IMR-90 (cell line): ENCODE results near the gene KCNG4. TPM values are rescaled to one million over a fixed set of nuclear protein-coding genes. Genes with fewer than 3 reads are reported as not detected.

Experiments used
- ATAC-seq: fragments of 200-7000 bp; cut with Tn5 transposase; 2 replicates; pipeline ENCODE4 v1.9.1; 2020; ENCODE audit warnings: low read depth, mild to moderate bottlenecking, moderate library complexity
- BruUV-seq: library from RNA; stranded (reverse); fragments of 400-500 nt; replicated peaks from 2 replicates; lab custom pipeline; 2021; lab: Mats Ljungman, UMichigan
- CTCF ChIA-PET: fragments of 300-600 bp; formaldehyde crosslinking; extraction: SDS; loops from one replicate; lab custom pipeline; 2021; ENCODE audit warnings: antibody characterized with exemption; lab: Yijun Ruan, JAX
- POLR2A ChIA-PET: fragments of 300-600 bp; sonication (Branson Sonifier 250); formaldehyde crosslinking; loops from one replicate; lab custom pipeline; 2022; ENCODE audit warnings: antibody characterized with exemption; ENCODE audit not compliant: unreplicated experiment; lab: Charles Lee
- DNase-seq: peaks from one replicate; pipeline ENCODE4 v3.0.0; 2013
- H2AFZ ChIP-seq: replicated peaks from 2 replicates; pipeline ENCODE3; 2013; ENCODE audit warnings: low read length, mild to moderate bottlenecking; ENCODE audit not compliant: poor library complexity
- H2AK5ac ChIP-seq: 2 replicates; pipeline ENCODE4 v1.6.1; 2013; ENCODE audit warnings: low read depth, low read length, inconsistent platforms
- H2AK9ac ChIP-seq: replicated peaks from 2 replicates; pipeline ENCODE3; 2013; ENCODE audit warnings: mild to moderate bottlenecking, low read depth, low read length, moderate library complexity; ENCODE audit not compliant: poor library complexity
- H2BK120ac ChIP-seq: 2 replicates; pipeline ENCODE4 v1.6.1; 2013; ENCODE audit warnings: low read depth, low read length, inconsistent platforms
- H2BK15ac ChIP-seq: 3 replicates; pipeline ENCODE4 v1.6.1; 2013; ENCODE audit warnings: low read depth, low read length, inconsistent platforms
- H2BK20ac ChIP-seq: 2 replicates; pipeline ENCODE4 v1.6.1; 2013; ENCODE audit warnings: low read depth, mild to moderate bottlenecking, inconsistent platforms, low read length, moderate library complexity
- H2BK5ac ChIP-seq: 2 replicates; pipeline ENCODE4 v1.6.1; 2013; ENCODE audit warnings: mild to moderate bottlenecking, low read depth, low read length, inconsistent platforms; ENCODE audit not compliant: poor library complexity, severe bottlenecking
- H3K14ac ChIP-seq: replicated peaks from 2 replicates; pipeline ENCODE4 v1.6.1; 2013; ENCODE audit warnings: low read depth, low read length, inconsistent platforms
- H3K18ac ChIP-seq: 2 replicates; pipeline ENCODE4 v1.6.1; 2013; ENCODE audit warnings: low read depth, low read length, control low read depth
- H3K23ac ChIP-seq: 2 replicates; pipeline ENCODE4 v1.6.1; 2013; ENCODE audit warnings: low read depth, low read length, inconsistent platforms
- H3K27ac ChIP-seq: 2 replicates; pipeline ENCODE4 v1.5.1; 2013; ENCODE audit warnings: mild to moderate bottlenecking, control low read depth, low read length; ENCODE audit not compliant: insufficient read depth
- H3K27me3 ChIP-seq: 2 replicates; pipeline ENCODE4 v1.6.1; 2013; ENCODE audit warnings: low read length; ENCODE audit not compliant: control insufficient read depth, insufficient read depth
- H3K36me3 ChIP-seq: 2 replicates; pipeline ENCODE4 v1.6.1; 2013; ENCODE audit warnings: low read length, mixed read lengths; ENCODE audit not compliant: control insufficient read depth, insufficient read depth
- H3K4ac ChIP-seq: 2 replicates; pipeline ENCODE4 v1.6.1; 2013; ENCODE audit warnings: low read depth, low read length, inconsistent platforms
- H3K4me1 ChIP-seq: 2 replicates; pipeline ENCODE4 v1.6.1; 2013; ENCODE audit warnings: low read length, mixed read lengths; ENCODE audit not compliant: control insufficient read depth, insufficient read depth
- H3K4me2 ChIP-seq: 2 replicates; pipeline ENCODE4 v1.6.1; 2013; ENCODE audit warnings: low read depth, mild to moderate bottlenecking, control low read depth, low read length, moderate library complexity
- H3K4me3 ChIP-seq: 2 replicates; pipeline ENCODE4 v1.5.1; 2013; ENCODE audit warnings: low read depth, mild to moderate bottlenecking, control low read depth, low read length, moderate library complexity; ENCODE audit not compliant: insufficient read depth
- H3K56ac ChIP-seq: 2 replicates; pipeline ENCODE4 v1.6.1; 2013; ENCODE audit warnings: low read length, inconsistent platforms; ENCODE audit not compliant: insufficient read depth; ENCODE audit errors: extremely low read depth
- H3K79me1 ChIP-seq, 2 experiments: 2 replicates each; pipeline ENCODE4 v1.6.1; 2013; ENCODE audit warnings: low read length in 2 of 2, inconsistent platforms in 1 of 2, low read depth in 1 of 2
- H3K9ac ChIP-seq: 2 replicates; pipeline ENCODE4 v1.6.1; 2013; ENCODE audit warnings: low read depth, low read length, control low read depth
- H3K9me1 ChIP-seq: 2 replicates; pipeline ENCODE4 v1.6.1; 2013; ENCODE audit warnings: low read length, inconsistent platforms; ENCODE audit not compliant: insufficient read depth
- H3K9me3 ChIP-seq: 2 replicates; pipeline ENCODE4 v1.6.1; 2013; ENCODE audit warnings: low read length; ENCODE audit not compliant: control insufficient read depth, insufficient read depth
- H4K20me1 ChIP-seq: 2 replicates; pipeline ENCODE4 v1.6.1; 2013; ENCODE audit warnings: low read length, inconsistent platforms; ENCODE audit not compliant: insufficient read depth
- H4K5ac ChIP-seq: 2 replicates; pipeline ENCODE4 v1.6.1; 2013; ENCODE audit warnings: mild to moderate bottlenecking, low read depth, low read length, control low read depth
- H4K8ac ChIP-seq, 2 experiments: 2 replicates each; pipeline ENCODE4 v1.6.1; 2013; ENCODE audit warnings: low read depth in 2 of 2, low read length in 2 of 2, control low read depth in 1 of 2, inconsistent platforms in 1 of 2
- H4K91ac ChIP-seq: 2 replicates; pipeline ENCODE4 v1.6.1; 2013; ENCODE audit warnings: low read depth, low read length, inconsistent platforms; ENCODE audit not compliant: insufficient read depth
- BHLHE40 ChIP-seq: fragments of 150-350 bp; IDR thresholded peaks from 2 replicates; pipeline ENCODE4 v1.6.1; 2016; ENCODE audit warnings: mild to moderate bottlenecking, low read depth, low read length
- CEBPB ChIP-seq: IDR thresholded peaks from 2 replicates; pipeline ENCODE4 v1.6.1; 2012; ENCODE audit warnings: low read depth, low read length, improper control_type of control experiment
- CHD1 ChIP-seq: IDR thresholded peaks from 2 replicates; pipeline ENCODE4 v1.6.1; 2012; ENCODE audit warnings: low read depth, low read length, improper control_type of control experiment
- FOS ChIP-seq: fragments of 150-350 bp; IDR thresholded peaks from 2 replicates; pipeline ENCODE4 v1.6.1; 2016; ENCODE audit warnings: low read depth, low read length
- MAFK ChIP-seq: IDR thresholded peaks from 2 replicates; pipeline ENCODE4 v1.6.1; 2012; ENCODE audit warnings: low read depth, low read length, improper control_type of control experiment
- MAZ ChIP-seq: IDR thresholded peaks from 2 replicates; pipeline ENCODE4 v1.6.1; 2012; ENCODE audit warnings: low read depth, mild to moderate bottlenecking, low read length, improper control_type of control experiment, moderate library complexity, borderline replicate concordance
- MXI1 ChIP-seq: IDR thresholded peaks from 2 replicates; pipeline ENCODE4 v1.6.1; 2012; ENCODE audit warnings: low read depth, mild to moderate bottlenecking, low read length, moderate library complexity, borderline replicate concordance
- NFE2L2 ChIP-seq: fragments of 150-350 bp; IDR thresholded peaks from 2 replicates; pipeline ENCODE4 v1.6.1; 2016; ENCODE audit warnings: low read depth, mild to moderate bottlenecking, low read length
- POLR2A ChIP-seq: IDR thresholded peaks from 2 replicates; pipeline ENCODE4 v1.6.1; 2012; ENCODE audit warnings: mild to moderate bottlenecking, low read depth, low read length
- RAD21 ChIP-seq: IDR thresholded peaks from 2 replicates; pipeline ENCODE4 v1.6.1; 2012; ENCODE audit warnings: low read length, improper control_type of control experiment
- RCOR1 ChIP-seq: IDR thresholded peaks from 2 replicates; pipeline ENCODE4 v1.6.1; 2012; ENCODE audit warnings: mild to moderate bottlenecking, low read length, improper control_type of control experiment; ENCODE audit not compliant: insufficient replicate concordance
- RFX5 ChIP-seq: IDR thresholded peaks from 2 replicates; pipeline ENCODE4 v1.8.0; 2012; ENCODE audit warnings: low read depth, mild to moderate bottlenecking, low read length, moderate library complexity
- SMC3 ChIP-seq: fragments of 150-350 bp; IDR thresholded peaks from 2 replicates; pipeline ENCODE4 v1.6.1; 2016; ENCODE audit warnings: low read depth, mild to moderate bottlenecking, antibody characterized with exemption, low read length, moderate library complexity
- WGBS, 2 experiments: methylation state at CpG; one replicate each; pipeline versions ENCODE4 v1.1.5 to v1.1.7; 2013; ENCODE audit warnings: missing lambda C conversion rate in 2 of 2; ENCODE audit not compliant: insufficient read length in 1 of 2; ENCODE audit errors: extremely low coverage in 2 of 2; 5-methylcytosine and 5-hydroxymethylcytosine counted together
- dilution Hi-C: fragments of 300-500 bp; cut with HindIII; formaldehyde crosslinking; loops from one replicate; pipeline ENCODE4 v1.14.3; 2018; ENCODE audit warnings: low sequenced_read_pairs; ENCODE audit not compliant: unreplicated experiment
- in situ Hi-C: fragments of 300-500 bp; cut with MboI; formaldehyde crosslinking; loops from 3 replicates; pipeline ENCODE4 v1.14.3; 2019; ENCODE audit warnings: low sequenced_read_pairs, inconsistent platforms, mixed read lengths
- intact Hi-C: fragments of 100-400 bp; cut with micrococcal nuclease; formaldehyde crosslinking; loops from 2 replicates; pipeline ENCODE4 v1.10.0; 2022
- polyA plus RNA-seq, 3 experiments: library from polyadenylated mRNA; depleted of rRNA; stranded (reverse); fragments of >200 nt; gene quantifications; 2 replicates each; pipeline ENCODE4 v1.2.3, GENCODE V29; 2012; ENCODE audit warnings: low replicate concordance in 1 of 3
- total RNA-seq: library from RNA; depleted of rRNA; stranded (reverse); fragments of >200 nt; gene quantifications from 2 replicates; pipeline ENCODE4 v1.2.3, GENCODE V29; 2012
- TF ChIP-seq, protein P1 (sequence below): fragments of 150-350 bp; IDR thresholded peaks from 2 replicates; pipeline ENCODE4 v1.6.1; 2017; ENCODE audit warnings: mild to moderate bottlenecking, antibody characterized with exemption, low read length, low read depth
- TF ChIP-seq, protein P2 (sequence below): conservative IDR thresholded peaks from 2 replicates; pipeline ENCODE4 v1.5.1; 2012; ENCODE audit warnings: mild to moderate bottlenecking, low read depth, low read length, improper control_type of control experiment
- TF ChIP-seq, protein P3 (sequence below): fragments of 150-350 bp; IDR thresholded peaks from 2 replicates; pipeline ENCODE4 v1.6.1; 2016; ENCODE audit warnings: low read depth, mild to moderate bottlenecking, low read length, moderate library complexity, borderline replicate concordance

Gene KCNG4
- total and polyA plus RNA-seq, 2 of the 4 experiments (the other 2 are of a cell fraction) = not detected

DNA sequence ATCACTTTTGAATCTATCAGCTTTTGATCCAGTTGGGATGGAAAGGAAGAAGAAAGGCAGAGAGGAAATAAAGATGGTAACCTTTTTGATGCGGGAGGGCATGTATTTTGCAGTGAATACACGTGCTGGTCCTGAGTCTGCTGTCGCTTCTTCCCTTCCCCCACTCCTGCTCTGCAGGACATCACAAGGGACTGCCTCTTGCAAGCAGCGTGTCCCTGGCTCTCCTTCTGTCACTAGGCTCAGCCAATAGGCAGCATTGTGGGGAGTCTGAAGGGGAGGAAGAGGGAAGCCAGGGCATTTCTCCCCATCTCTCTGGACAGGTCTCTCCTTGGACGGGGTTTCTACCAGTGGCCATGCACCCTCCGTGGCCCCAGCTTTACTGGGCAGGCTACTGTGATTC, 39.2 kb upstream of the KCNG4 start:
- Histone ChIP-seq H4K91ac (no peak overlapping the region), H2BK5ac (no peak overlapping the region), H3K4ac (peak overlapping the region; percentile 12; the same call in 1 of the 2 replicates), H2AK9ac (no peak overlapping the region), H3K4me3 (no peak overlapping the region), H3K36me3 (no peaks in the 10 kb centered on the region), H4K20me1 (no peaks in the 10 kb centered on the region), H2BK120ac (peak overlapping the region; percentile 52; the same call in 1 of the 2 replicates), H3K14ac (no peak overlapping the region), H3K9ac (no peak overlapping the region), H3K23ac (no peak overlapping the region), H2AK5ac (peak overlapping the region; percentile 11), H3K27me3 (peaks cover 12% of the 10 kb centered on the region), H4K8ac (peak overlapping the region in 1 of 2 experiments; percentile 25; a peak in 2 of 4 replicates), H3K79me1 (no peaks in the 10 kb centered on the region), H3K18ac (no peak overlapping the region; the same call in 1 of the 2 replicates), H3K4me1 (peaks cover 5% of the 10 kb centered on the region; the same call in 1 of the 2 replicates), H3K9me3 (no peaks in the 10 kb centered on the region), H2AFZ (no peak overlapping the region), H2BK20ac (no peak overlapping the region), H3K4me2 (no peak overlapping the region), H2BK15ac (no peak overlapping the region), H4K5ac (0 out of 2 replicates have a peak overlapping the region, but pooled peaks have one; percentile 1), H3K9me1 (no peaks in the 10 kb centered on the region), H3K56ac (no peak overlapping the region), H3K27ac (no peak overlapping the region)
- TF ChIP-seq SMC3 (no peak), RCOR1 (no peak), MAFK (no peak), NFE2L2 (no peak), POLR2A (no peak), RAD21 (no peak), CEBPB (no peak), MXI1 (no peak), MAZ (no peak), BHLHE40 (no peak), RFX5 (no peak), FOS (no peak), CHD1 (no peak)
- TF ChIP-seq, protein P1, sequence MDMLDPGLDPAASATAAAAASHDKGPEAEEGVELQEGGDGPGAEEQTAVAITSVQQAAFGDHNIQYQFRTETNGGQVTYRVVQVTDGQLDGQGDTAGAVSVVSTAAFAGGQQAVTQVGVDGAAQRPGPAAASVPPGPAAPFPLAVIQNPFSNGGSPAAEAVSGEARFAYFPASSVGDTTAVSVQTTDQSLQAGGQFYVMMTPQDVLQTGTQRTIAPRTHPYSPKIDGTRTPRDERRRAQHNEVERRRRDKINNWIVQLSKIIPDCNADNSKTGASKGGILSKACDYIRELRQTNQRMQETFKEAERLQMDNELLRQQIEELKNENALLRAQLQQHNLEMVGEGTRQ = no peak
- TF ChIP-seq, protein P2, sequence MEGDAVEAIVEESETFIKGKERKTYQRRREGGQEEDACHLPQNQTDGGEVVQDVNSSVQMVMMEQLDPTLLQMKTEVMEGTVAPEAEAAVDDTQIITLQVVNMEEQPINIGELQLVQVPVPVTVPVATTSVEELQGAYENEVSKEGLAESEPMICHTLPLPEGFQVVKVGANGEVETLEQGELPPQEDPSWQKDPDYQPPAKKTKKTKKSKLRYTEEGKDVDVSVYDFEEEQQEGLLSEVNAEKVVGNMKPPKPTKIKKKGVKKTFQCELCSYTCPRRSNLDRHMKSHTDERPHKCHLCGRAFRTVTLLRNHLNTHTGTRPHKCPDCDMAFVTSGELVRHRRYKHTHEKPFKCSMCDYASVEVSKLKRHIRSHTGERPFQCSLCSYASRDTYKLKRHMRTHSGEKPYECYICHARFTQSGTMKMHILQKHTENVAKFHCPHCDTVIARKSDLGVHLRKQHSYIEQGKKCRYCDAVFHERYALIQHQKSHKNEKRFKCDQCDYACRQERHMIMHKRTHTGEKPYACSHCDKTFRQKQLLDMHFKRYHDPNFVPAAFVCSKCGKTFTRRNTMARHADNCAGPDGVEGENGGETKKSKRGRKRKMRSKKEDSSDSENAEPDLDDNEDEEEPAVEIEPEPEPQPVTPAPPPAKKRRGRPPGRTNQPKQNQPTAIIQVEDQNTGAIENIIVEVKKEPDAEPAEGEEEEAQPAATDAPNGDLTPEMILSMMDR = no peak
- TF ChIP-seq, protein P3, sequence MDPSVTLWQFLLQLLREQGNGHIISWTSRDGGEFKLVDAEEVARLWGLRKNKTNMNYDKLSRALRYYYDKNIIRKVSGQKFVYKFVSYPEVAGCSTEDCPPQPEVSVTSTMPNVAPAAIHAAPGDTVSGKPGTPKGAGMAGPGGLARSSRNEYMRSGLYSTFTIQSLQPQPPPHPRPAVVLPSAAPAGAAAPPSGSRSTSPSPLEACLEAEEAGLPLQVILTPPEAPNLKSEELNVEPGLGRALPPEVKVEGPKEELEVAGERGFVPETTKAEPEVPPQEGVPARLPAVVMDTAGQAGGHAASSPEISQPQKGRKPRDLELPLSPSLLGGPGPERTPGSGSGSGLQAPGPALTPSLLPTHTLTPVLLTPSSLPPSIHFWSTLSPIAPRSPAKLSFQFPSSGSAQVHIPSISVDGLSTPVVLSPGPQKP = no peak
- WGBS, 2 experiments = 60% methylated on average over 1 of the region's 6 CpGs; no CpG with 5 or more reads in 1 of the 2 experiments
- intact Hi-C loops = no loop called here
- DNase-seq (no peak), ATAC-seq (no peak)
- in situ Hi-C loops = loop anchor here (25.0 kb wide), 2 partner anchors 358 to 433 kb away; partner anchors contain the start of gene KLHL36
- no TSS peak for BruUV-seq
- dilution Hi-C loops = no loop called here
- ChIA-PET CTCF (interaction anchor here (0.6 to 2.3 kb wide), 3 partner anchors 29 to 50 kb away, joined by 3 to 8 read pairs (median 5); no protein-coding TSS in a partner anchor), POLR2A (no interaction called here)
